Activated B cell treated with CpG ODN at 0.5 μM for 24 hours (primary cell): ENCODE results near the gene GPR55. TPM values are rescaled to one million over a fixed set of nuclear protein-coding genes. Genes with fewer than 3 reads are reported as not detected.
"Not testable (repeated sequence)": the region's sequence is repeated elsewhere in the genome, so short reads cannot be mapped to it uniquely, and the experiment has no call there.

Source experiments
- ATAC-seq: fragments of 200-7000 bp; cut with Tn5 transposase; one replicate; pipeline ENCODE4 v1.10.0; 2021; ENCODE audit warnings: low read depth, mild to moderate bottlenecking, moderate library complexity
- CTCF ChIA-PET: fragments of 350-600 bp; sonication (Branson Sonifier 250); formaldehyde crosslinking; loops from one replicate; lab custom pipeline; 2021; ENCODE audit warnings: antibody characterized with exemption; lab: Charles Lee
- POLR2A ChIA-PET: fragments of 350-600 bp; sonication (Branson Sonifier 250); formaldehyde crosslinking; loops from one replicate; lab custom pipeline; 2021; ENCODE audit warnings: antibody characterized with exemption; lab: Charles Lee
- DNase-seq: peaks from one replicate; pipeline ENCODE4 v3.0.0; 2022
- H3K27ac Mint-ChIP-seq: one replicate; pipeline ENCODE4 v1.8.0; 2020; ENCODE audit warnings: mixed read lengths
- H3K27me3 Mint-ChIP-seq: one replicate; pipeline ENCODE4 v1.8.0; 2021; ENCODE audit warnings: mixed read lengths
- H3K36me3 Mint-ChIP-seq: one replicate; pipeline ENCODE4 v1.8.0; 2021; ENCODE audit warnings: low read depth, mixed read lengths
- H3K4me1 Mint-ChIP-seq: one replicate; pipeline ENCODE4 v1.8.0; 2021; ENCODE audit warnings: mixed read lengths
- H3K4me3 Mint-ChIP-seq: one replicate; pipeline ENCODE4 v1.8.0; 2020; ENCODE audit warnings: mild to moderate bottlenecking, mixed read lengths
- H3K9me3 Mint-ChIP-seq: one replicate; pipeline ENCODE4 v1.8.0; 2020; ENCODE audit warnings: mixed read lengths
- intact Hi-C: fragments of 100-400 bp; cut with micrococcal nuclease; formaldehyde crosslinking; loops from one replicate; pipeline ENCODE4 v1.15.1; 2024
- total RNA-seq: library from RNA; stranded (reverse); gene quantifications from 2 replicates; pipeline ENCODE4 v1.2.3, GENCODE V29; 2022
- TF ChIP-seq, protein P1 (sequence below): fragments of 200-600 bp; IDR thresholded peaks from one replicate; pipeline ENCODE4 v1.8.0; 2022; ENCODE audit warnings: antibody characterized with exemption, mild to moderate bottlenecking

GPR55 gene
- total RNA-seq, 1 donor from 2014 or later, result 6.3 TPM

DNA sequence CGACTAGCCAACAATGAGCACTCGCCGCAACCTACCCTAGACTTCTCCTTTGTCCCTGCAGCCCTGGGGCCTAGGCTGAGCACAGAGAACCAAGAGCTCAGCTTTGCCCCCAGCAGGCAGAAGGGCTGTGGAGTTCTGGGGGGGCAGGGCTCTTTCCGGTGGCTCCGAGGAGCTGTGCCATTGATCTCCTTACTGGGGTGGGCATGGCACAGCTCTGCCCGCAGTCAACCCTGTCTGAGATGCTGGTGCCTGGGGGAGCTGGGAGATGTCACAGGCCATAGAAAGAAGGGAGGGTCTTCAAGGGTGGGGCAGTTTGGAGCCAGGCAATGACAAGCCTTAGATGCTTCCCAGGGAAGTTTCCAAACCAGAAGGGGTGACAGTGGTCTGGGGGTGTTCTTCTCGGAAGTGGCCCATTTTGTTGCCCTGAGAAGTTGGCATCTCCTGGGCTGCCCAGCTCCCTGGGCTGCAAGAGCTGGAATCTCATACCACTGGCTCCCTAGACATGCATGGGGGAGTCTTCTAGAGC, 14.1 kb upstream of the GPR55 start:
- ATAC-seq (no peak), DNase-seq (no peak)
- H3K27ac Mint-ChIP-seq, result no peak overlapping the region
- peaks cover 11% of the 10 kb centered on the region for H3K27me3 Mint-ChIP-seq
- intact Hi-C loops, result no loop called here
- H3K9me3 Mint-ChIP-seq, result peaks cover 7% of the 10 kb centered on the region
- TF ChIP-seq, protein P1, sequence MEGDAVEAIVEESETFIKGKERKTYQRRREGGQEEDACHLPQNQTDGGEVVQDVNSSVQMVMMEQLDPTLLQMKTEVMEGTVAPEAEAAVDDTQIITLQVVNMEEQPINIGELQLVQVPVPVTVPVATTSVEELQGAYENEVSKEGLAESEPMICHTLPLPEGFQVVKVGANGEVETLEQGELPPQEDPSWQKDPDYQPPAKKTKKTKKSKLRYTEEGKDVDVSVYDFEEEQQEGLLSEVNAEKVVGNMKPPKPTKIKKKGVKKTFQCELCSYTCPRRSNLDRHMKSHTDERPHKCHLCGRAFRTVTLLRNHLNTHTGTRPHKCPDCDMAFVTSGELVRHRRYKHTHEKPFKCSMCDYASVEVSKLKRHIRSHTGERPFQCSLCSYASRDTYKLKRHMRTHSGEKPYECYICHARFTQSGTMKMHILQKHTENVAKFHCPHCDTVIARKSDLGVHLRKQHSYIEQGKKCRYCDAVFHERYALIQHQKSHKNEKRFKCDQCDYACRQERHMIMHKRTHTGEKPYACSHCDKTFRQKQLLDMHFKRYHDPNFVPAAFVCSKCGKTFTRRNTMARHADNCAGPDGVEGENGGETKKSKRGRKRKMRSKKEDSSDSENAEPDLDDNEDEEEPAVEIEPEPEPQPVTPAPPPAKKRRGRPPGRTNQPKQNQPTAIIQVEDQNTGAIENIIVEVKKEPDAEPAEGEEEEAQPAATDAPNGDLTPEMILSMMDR, result no peak
- no peak overlapping the region for H3K4me3 Mint-ChIP-seq
- H3K36me3 Mint-ChIP-seq, result no peaks in the 10 kb centered on the region
- CTCF ChIA-PET, result no interaction called here
- H3K4me1 Mint-ChIP-seq, result peaks cover 12% of the 10 kb centered on the region
- POLR2A ChIA-PET, result no interaction called here

- Mint-ChIP-seq H3K4me3 (no peak overlapping the region), H3K36me3 (no peaks in the 10 kb centered on the region), H3K9me3 (peaks cover 7% of the 10 kb centered on the region), H3K27me3 (peaks cover 10% of the 10 kb centered on the region), H3K27ac (no peak overlapping the region), H3K4me1 (peaks cover 6% of the 10 kb centered on the region)
- TF ChIP-seq, protein P1, result no peak
- no peak for DNase-seq
- intact Hi-C loops, result no loop called here
- ATAC-seq, result no peak
- ChIA-PET POLR2A (no interaction called here), CTCF (no interaction called here)
Measured at GRCh38 chr2:230938516-230939065, 13.5 kb upstream of the GPR55 start.

- H3K4me1 Mint-ChIP-seq, result peaks cover 2% of the 10 kb centered on the region
- DNase-seq (no peak), ATAC-seq (no peak)
- peaks cover 7% of the 10 kb centered on the region for H3K9me3 Mint-ChIP-seq
- TF ChIP-seq, protein P1, result no peak
- no peak overlapping the region for H3K27ac Mint-ChIP-seq
- peaks cover 10% of the 10 kb centered on the region for H3K27me3 Mint-ChIP-seq
- H3K4me3 Mint-ChIP-seq, result no peak overlapping the region
- intact Hi-C loops, result no loop called here
- ChIA-PET POLR2A (no interaction called here), CTCF (no interaction called here)
- no peaks in the 10 kb centered on the region for H3K36me3 Mint-ChIP-seq
Measured at GRCh38 chr2:230938098-230938497, 13.1 kb upstream of the GPR55 start.

DNA sequence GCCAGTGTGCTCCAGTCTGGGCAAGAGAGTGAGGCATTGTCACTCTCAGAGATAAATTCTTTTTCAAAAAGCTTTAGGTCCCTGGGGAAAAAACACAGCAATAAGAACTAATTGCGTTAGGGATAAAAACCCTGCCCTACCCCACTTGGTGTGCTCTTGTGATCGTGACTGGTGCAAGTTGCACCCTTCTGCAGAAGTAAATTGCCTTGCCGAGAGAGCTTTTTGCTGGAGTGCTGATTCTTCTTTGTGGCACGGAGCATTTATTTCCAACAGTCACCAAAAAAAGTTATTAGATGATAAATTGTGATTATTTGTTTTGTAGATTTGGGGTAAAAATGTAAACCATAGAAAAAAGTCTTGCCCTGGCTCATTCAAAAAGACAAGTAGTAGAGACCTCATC, 12.3 kb upstream of the GPR55 start:
- Mint-ChIP-seq H3K36me3 (no peaks in the 10 kb centered on the region), H3K4me3 (no peak overlapping the region), H3K27ac (no peak overlapping the region), H3K9me3 (peaks cover 7% of the 10 kb centered on the region), H3K27me3 (peaks cover 6% of the 10 kb centered on the region), H3K4me1 (no peaks in the 10 kb centered on the region)
- intact Hi-C loops, result no loop called here
- DNase-seq (no peak), ATAC-seq (no peak)
- TF ChIP-seq, protein P1, result no peak
- ChIA-PET POLR2A (no interaction called here), CTCF (no interaction called here)

DNA sequence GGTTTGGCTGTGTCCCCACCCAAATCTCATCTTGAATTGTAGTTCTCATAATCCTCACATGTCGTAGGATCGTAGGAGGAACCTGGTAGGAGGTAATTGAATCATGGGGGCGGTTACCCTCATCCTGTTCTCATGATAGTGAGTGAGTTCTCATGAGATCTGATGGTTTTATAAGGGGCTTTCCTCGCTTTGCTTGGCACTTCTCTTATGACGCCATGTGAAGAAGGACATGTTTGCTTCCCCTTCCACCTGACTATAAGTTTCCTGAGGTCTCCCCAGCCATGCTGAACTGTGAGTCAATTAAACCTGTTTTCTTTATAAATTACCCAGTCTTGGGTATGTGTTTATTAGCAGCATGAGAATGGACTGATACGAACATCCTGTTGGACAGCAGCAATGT, 11.2 kb upstream of the GPR55 start:
- H3K27ac Mint-ChIP-seq, H3K36me3 Mint-ChIP-seq, intact Hi-C loops, POLR2A ChIA-PET, CTCF ChIA-PET, H3K4me3 Mint-ChIP-seq, ATAC-seq, H3K4me1 Mint-ChIP-seq, DNase-seq, H3K9me3 Mint-ChIP-seq, H3K27me3 Mint-ChIP-seq: not testable (repeated sequence)

DNA sequence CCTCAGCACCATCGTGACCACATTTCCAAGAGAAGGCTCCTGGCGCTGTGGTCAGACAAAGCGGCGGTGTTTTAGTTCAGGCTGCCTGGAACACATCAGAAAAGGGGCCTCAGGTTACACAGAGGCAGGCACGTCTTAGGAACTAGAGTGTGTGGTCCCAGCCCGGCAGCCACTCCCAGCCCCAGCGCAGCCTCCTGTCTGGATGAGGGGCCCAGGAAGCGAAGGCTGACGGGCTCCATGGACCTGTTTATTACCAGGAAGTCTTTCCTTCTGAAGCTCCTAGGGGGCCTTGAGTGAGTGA, 10.0 kb upstream of the GPR55 start:
- peaks cover 2% of the 10 kb centered on the region for H3K27me3 Mint-ChIP-seq
- DNase-seq, result no peak
- POLR2A ChIA-PET, result no interaction called here
- peaks cover 7% of the 10 kb centered on the region for H3K9me3 Mint-ChIP-seq
- no peaks in the 10 kb centered on the region for H3K4me1 Mint-ChIP-seq
- CTCF ChIA-PET, result no interaction called here
- TF ChIP-seq, protein P1, result no peak
- no peaks in the 10 kb centered on the region for H3K36me3 Mint-ChIP-seq
- ATAC-seq, result no peak
- intact Hi-C loops, result no loop called here
- no peak overlapping the region for H3K27ac Mint-ChIP-seq
- no peak overlapping the region for H3K4me3 Mint-ChIP-seq
